A172 (cell line): ENCODE data around the gene PITRM1. TPM values are rescaled to one million over a fixed set of nuclear protein-coding genes. Genes with fewer than 3 reads are reported as not detected.
A peak's percentile ranks its signal among the peaks of the same experiment; 100 is the strongest.

Experiments used
- DNase-seq: peaks from one replicate; pipeline ENCODE4 v3.0.0-alpha.2; 2015; ENCODE audit warnings: low spot score
- total RNA-seq: library from RNA; depleted of rRNA; stranded (reverse); fragments of >200 nt; shearing (Covaris generic); gene quantifications from 2 replicates; pipeline ENCODE4 v1.2.3, GENCODE V29; 2014; rRNA removed

Gene PITRM1
- total RNA-seq, 1 experiment from 2014 or later = 99.5 TPM

GRCh38 chr10:3102720-3103427 lies 69.7 kb downstream of the PITRM1 start:
- DNase-seq = no peak

- no peak for DNase-seq
Measured at GRCh38 chr10:3100856-3101640, 71.5 kb downstream of the PITRM1 start.

- DNase-seq = no peak
Measured at GRCh38 chr10:3100093-3100792, 72.3 kb downstream of the PITRM1 start.

DNA sequence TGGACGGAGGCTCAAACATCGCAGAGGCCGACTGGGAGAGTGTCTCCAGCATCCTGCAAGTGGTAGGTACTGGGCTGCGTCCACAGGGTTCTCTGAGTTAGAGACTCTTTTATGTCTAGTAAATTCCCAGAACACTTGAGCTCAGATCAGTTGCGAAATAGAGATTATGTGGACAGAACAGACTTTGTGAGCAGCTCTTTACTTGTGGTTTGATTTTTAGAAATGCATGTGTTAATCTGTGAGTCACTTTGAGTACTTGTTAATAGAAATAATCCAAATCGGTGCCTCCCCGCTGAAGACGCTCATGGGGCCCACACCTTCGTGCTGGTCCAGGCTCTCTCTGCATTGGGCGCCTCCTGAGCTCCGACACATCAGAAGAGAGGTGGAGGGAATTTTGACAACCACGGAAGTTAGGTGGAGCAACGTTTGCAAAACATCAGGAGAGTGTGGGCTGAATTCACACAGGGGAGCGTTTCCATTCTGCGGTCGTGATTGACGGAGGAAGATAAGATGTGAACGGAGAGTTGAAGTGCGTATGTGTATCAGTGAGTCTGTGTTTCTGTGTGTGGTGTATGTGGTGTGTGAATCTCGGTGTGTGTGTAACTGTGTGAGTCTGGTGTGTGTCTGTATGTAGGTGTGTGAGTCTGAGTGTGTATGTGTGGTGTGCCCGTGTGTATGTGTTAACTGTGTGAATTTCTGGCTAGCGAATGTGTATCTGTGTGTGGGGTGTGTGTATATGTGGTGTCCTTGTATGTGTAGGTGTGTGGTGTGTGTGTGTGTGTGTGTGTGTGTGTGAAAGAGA lies 73.1 kb downstream of the PITRM1 start:
- DNase-seq = peak; percentile 50

GRCh38 chr10:3098689-3099088 lies 73.9 kb downstream of the PITRM1 start:
- no peak for DNase-seq

GRCh38 chr10:3097160-3097559 lies 75.4 kb downstream of the PITRM1 start:
- no peak for DNase-seq

DNA sequence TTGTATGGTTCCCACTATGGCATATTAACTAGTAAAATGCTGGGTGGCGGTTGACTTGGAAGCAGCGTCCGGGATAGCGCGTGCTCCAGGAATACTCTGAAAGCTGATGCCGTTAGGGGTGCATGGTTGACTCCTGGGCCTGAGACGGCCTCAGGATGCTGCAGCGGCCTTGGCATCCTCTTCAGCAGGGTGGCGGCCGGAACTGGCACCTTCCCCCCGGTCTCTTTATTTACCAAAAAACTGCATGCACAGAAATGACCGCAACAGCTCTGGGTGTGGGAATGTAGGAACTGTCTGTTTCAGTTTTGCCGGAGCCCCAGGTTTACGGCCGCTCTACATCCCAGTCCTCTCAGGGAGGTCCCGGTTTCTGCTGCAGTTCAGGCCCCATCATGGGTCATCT lies 76.4 kb downstream of the PITRM1 start:
- DNase-seq = peak; percentile 56

DNA sequence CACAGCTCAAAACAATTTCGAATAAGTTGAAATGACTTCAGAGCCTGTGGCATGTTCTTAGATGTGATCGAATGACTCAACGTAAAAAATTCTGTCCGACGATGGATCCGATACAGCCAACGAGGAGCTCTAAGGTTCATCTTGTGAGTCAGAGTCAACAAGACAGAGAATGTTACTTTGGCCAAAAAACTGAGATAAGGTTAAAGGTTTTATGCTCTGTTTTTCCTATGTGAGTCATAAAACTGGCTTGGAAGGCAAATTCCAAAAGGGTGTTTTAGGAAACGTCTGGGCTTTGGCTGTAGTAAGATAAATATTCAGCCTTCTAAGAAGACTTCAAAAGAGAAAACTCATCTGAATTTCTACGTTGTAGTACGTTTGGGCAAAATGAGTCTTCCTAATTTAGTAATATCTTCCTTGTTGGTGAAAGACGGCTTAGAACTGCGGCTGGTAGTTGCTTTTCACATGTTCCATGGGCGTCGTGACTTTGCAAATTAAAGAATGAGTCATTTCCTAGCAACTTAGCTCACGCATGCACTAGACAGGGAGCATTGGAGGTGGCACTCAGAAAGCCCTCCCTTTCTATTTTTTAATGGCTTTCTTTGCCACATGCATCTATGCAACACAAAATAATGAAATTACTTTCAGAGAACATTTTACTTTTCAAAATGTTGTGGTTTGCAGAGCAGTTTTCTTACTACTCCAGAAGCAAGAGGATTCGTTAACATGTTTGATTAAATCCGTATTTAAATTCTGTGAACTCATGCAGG lies 77.0 kb downstream of the PITRM1 start:
- DNase-seq = peak; percentile 98

DNA sequence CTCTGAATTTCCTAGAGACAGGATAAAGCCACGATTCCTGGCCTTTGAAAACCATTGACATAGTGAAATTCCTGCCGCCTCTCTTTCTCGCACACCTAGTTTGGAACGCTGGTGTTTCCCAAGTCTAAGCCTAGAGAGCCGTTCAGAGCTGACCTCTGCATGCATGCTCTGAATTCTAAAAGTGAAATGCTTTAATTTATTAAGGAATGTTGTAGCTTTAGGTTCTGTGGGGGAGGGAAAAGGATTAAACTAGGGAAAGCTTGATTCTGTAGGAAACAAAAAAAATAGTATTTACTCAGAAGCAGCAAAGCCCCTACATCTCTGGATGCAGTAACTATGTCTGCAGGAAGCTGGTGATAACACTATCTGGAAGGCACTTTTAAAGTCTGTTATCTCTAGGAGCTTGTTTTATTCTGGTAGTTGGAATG lies 78.0 kb downstream of the PITRM1 start:
- peak; percentile 36 for DNase-seq

GRCh38 chr10:3093996-3094395 lies 78.6 kb downstream of the PITRM1 start:
- DNase-seq = no peak

DNA sequence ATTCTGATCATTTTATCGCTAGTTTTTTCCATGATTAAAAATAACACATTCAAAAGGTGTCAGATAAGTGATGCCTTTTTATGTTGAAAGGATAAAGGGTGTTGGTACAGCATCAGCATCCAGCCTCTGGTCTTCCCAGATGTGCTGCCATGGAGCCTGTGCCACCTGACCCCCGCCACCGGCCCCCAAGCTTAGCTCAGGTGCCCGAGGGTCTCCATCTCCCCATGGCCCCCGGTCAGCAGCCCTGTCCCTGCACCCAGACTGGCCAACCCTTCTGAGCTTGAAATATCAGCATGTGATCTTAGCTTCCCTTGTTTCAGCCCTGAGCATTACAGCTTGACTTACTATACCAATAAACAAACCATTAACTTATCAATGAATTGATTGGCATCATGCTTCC lies 80.7 kb downstream of the PITRM1 start:
- no peak for DNase-seq

GRCh38 chr10:3090914-3091787 lies 81.4 kb downstream of the PITRM1 start:
- DNase-seq = peak; percentile 80

- no peak for DNase-seq
Measured at GRCh38 chr10:3090388-3090787, 82.2 kb downstream of the PITRM1 start.

Other genes starting within 250 kb of the PITRM1 start
- gene PFKP, start 105.2 kb downstream of the PITRM1 start, total RNA-seq = 233 and 244 TPM in 2 replicates